Activated T-helper 1 cell treated with anti-CD3 and anti-CD28 coated beads, Interleukin-2, amount 50 U/mL, for 16 hours (primary cell): ENCODE data around the gene DSCAML1.

Source experiments
- DNase-seq, 2 donors: peaks; one replicate each; pipeline ENCODE4 v3.0.0-alpha.2; 2020; ENCODE audit warnings: low read depth in 1 of 2, low spot score in 1 of 2

The DSCAML1 gene

DNA sequence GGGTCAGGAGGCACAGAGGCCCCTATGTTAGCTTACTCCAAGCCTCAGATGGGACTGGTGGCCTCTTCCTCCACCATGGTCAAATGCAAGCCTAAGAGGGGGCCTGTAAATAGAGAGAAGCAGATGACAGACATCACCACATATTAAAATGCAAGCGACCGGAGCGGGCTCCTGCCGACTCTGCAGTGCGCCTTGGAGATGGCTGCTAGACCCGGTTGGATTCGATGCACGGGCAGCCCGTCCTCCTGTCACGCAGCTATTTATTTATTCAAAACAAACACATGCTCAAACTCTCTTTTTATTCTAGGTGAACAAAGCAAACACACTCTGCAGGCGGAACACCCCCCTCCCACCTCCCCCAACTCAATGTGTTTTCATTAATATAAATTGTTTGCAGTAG is 208.0 kb downstream of the DSCAML1 start:
- DNase-seq, result no peak

DNA sequence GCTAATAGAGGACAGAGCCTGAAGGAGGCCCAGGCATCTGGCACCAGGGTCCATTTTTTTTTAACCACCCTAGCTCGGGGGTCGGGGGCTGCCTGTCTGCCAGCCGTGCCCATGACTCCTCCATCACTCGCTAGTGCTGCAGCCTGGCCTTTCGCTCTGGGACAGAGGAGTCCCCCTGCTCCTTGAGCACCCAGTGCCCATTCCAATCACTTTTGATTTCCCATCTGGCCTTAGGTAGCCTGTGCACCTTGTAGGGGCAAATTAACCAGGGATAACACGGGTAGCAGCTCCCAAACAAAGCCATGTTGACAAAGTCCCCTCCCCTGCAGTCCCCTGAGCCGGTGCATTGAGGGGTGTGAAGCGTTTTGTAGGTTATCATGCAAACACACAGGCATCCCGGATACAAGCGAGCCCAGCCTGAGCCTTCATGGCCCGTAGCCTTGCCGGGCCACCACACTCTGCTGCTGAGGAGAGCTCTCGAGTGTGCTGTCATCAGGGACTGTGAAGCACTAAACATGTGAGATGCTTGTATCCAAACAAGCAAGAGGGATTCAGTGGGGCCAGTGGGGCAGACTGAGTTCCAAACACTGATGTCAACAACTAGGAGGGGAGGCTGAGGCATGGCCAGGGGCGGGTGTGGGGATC is 208.7 kb downstream of the DSCAML1 start:
- DNase-seq, result no peak

DNA sequence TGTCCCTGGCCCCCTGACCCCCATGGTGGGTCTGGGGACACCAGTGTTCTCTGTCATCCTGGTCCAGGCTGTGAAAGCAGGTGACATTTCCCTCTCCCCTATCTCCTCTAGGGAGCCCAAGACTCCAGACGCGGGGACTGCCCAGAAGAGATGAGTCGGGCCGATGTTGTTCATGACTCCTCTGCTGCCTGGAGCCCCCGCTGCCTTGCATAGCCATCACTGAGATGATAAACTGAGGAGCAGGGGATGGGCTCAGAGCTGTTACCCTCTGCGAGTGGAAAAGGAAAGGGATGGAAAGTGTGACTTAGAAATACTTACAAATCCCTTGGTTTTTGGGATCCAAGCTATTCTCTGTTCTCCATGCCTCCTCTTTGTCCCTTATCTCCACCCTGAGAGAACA is 209.6 kb downstream of the DSCAML1 start:
- no peak for DNase-seq

DNA sequence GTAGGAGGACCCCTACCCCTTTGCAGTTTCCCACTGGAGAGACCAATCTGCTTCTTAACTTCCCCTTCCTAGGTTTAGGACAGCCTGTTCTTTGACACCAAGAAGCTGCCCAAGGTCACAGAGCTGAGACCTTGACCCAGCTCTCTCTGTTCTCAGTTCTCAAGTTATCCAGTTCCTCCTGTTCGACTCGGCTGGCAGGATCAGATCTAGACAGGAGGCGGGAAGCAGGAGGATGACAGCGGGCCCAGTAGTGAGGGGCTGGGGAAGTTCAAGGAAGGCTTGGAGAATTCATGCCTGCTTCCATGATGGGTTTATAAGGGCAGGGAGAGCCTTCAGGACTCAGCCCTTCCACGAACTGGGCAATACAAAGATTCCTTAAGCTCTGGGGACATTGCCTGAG is 210.6 kb downstream of the DSCAML1 start:
- no peak for DNase-seq

DNA sequence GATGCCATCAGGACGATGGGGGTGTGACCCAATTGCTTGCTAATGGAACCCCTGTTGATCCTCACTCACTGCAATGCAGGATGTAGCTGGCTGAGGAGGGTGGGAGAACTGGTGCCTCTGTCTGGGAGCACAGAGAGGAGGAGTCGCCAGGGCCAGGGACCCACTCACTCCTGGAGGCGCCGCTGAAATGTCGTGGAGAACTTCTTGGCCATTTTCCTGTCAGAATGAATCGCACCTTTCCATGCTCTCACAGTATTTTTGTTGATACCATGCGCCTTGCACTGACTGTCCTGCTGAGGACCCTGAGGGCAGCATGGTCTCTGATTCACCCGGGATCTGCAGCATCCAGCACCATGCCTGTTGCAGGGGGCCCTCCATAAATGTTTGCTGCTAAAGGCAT is 211.4 kb downstream of the DSCAML1 start:
- DNase-seq, result no peak

DNA sequence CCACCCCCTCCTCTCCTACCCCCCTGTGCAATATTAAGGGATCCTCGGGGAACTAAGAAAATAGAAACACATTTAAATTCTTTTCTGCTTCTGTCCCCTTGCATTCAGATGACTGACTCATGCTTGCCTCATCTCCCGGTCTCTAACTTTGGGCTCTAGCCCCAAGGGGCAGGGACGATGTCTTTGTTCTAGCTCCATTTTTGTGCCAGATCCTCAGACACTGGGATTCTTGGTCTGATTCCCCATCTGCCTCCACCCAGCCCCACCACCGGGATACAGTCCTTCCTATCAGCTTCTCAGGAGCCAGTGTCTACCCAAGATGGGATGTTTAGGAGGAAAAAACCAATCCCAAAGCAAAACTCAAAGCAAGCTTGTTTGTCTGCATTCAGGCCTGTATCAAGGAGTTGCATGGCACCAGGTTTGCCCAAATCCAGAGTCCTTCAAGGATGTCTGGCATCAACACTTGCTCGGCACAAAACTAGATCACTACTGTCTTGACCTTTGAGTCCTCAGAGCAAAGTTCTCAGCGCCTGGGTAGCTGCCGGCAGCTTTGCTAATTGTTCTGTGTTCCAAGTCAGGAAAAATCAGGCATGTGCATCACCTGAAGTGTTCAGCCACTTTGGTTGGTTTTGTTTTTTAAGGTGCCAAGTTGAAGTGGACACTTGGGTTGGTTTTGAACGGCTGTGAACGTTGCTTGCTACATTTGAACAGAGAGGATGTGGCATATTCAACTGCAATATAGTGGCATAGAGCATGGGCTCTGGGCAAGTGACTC is 212.8 kb downstream of the DSCAML1 start:
- DNase-seq, result no peak

DNA sequence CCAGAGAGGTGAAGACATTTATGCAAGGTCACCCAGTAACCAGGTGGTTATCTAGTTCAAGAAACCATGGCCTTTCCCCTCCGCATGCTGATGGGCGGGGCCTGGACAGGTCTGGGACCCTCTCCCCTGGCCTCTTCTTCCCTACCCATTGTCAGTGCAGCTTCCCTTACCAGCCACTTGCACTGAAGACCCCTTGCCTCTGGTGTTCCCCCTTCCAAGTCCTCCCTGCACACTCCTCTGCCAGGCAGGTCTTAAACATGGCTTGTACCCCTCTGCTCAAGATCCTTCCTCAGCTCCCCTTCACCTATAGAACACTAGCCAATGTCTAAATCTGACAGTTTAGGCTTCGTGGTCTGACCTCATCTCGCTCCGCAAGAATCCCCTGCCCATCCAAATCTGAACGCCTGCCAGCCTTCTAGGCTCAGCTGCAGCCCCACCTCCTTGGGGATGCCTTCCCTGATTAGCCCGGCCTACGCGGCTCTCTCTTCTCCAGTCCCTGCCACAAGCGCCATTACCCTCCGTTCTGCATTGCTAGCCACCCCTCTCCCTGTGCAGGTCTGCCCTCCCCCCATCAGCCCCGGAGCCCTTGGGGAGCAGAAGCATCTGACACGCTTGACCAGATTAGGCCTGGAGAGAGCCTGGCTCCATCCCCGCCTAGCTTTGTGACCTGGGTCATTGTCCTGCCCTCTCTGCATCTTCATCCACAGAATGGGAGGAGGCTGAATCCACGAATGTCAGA is 213.8 kb downstream of the DSCAML1 start:
- no peak for DNase-seq

DNA sequence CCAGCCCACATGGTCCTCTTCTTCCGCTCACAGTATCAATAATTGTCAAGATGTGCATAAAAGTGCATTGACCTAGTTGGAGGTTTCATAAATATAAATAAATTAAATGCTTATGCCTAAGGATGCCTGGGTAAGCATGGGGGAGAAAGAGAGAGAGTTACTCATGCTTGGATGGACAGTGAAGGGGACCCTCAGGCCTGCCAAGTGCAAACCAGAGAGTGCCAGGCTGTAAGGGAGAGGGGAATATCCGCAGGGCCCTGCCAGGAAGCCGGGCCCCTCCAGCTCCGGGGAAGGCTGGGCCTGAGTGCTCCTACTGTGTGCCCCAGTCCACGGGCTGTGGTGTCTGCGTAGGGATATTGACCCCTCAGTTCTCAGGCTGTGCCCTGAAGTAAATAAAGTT is 214.6 kb downstream of the DSCAML1 start:
- no peak for DNase-seq

DNA sequence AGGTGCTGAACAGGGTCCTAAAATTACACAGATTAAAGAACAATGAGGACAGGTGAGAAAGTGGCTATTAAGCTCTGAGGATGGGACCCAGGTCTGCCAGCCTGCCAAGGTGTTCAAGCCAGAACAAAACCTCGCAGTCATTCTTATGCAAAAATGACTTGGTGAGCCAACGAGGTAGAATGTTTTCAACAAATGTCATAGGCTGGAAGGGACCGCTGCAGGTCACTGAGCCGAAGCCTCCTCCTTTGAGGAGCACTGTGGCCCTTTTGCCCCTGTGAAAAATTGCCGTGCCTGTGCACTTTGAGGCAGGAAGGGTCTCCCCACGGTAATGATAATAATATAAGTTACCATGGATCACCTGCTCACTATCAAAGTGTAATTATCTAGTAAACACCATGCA is 216.2 kb downstream of the DSCAML1 start:
- no peak for DNase-seq

DNA sequence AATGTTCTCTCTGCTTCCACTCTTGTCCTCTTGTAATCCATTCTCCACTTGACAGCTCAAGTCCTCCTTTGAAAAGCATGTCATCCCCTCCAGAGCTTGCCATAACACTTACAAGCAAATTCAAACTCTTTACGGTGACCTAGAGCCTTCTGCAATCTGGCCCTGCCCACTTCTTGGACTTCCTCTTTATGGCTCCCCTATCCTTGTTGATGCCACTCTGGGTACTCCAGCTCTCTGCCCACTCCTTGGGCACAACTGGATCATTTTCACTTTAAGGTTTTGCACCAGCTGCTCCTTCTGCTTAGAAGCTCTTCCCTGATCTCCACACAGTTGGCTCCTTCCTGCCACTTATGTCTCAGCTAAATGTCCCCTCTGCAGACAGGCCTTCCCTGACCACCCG is 217.9 kb downstream of the DSCAML1 start:
- DNase-seq, result no peak

DNA sequence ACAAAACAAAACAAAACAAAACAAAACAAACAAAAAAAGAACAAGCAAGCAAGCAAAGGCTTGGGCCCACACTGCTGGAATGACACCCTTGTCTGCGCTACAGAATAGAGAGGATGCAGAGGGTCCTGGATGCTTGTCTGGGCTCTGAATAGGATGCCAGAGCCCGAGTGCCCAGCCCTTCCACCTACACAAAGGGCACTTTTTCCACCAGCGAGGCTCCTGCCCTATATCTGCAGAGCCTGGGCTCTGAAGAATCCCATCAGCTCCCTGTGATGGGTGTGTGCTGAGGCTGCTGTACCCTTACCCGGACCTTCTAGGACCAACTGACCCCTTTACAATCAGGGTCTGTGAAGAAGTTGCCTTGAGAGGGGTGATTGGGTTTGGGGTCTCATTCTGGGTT is 221.2 kb downstream of the DSCAML1 start:
- DNase-seq, result no peak

DNA sequence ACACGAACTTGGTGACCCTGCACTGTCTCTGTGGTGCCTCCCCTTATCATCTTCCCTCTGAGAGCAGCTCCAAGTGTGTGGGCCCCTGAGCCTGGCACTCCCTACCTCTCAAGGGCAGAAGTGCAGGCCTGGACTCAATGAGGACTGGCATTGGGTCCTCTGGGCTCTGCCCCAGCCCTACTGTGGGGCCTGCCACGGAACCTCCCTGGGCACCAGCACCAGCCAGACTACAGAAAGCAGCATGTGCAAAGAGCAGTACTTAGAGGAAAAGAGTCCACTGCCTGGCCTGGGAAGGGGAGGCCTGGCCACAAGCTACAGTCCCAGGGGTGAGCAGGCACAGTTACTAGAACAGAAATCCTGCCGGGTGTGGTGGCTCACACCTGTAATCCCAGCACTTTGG is 222.5 kb downstream of the DSCAML1 start:
- no peak for DNase-seq

DNA sequence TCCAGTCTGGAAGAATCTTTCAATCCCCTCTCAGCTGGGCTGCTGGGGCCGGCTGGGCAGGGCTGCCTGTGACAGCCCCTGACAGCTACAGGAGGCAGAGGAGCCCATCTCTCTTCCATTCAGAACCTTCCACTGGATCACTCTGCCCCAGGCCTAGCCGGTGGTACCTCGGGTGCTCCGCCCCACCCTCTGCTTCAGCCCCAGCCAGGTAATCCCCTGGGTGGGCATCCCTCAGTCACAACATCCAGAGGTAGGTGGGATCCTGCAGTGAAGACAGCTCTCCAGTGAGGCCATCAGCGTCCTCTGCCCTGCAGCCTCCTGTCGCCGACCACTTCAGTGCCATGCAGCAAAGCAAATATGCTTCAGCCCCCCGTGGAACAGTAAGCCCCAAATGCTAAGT is 223.7 kb downstream of the DSCAML1 start:
- DNase-seq, result no peak

DNA sequence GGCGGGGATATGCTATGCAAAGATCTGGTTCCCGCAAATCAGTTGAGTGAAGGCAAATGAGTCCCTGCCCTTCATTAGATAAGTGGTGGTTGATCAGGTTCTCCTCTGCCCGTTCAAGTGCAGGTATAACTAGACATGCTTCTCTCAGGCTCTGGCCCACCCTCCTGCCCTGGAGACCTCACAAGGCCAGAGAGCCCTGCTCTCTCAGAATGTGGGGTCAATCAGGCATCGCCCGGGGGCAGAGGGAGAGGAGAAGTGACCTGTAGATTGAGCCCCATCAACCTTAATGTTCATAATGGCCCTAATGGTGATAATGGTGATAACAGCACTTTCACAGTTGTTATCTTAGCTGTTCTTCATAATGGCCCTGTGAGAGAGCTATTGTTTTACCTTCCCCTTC is 224.3 kb downstream of the DSCAML1 start:
- no peak for DNase-seq

DNA sequence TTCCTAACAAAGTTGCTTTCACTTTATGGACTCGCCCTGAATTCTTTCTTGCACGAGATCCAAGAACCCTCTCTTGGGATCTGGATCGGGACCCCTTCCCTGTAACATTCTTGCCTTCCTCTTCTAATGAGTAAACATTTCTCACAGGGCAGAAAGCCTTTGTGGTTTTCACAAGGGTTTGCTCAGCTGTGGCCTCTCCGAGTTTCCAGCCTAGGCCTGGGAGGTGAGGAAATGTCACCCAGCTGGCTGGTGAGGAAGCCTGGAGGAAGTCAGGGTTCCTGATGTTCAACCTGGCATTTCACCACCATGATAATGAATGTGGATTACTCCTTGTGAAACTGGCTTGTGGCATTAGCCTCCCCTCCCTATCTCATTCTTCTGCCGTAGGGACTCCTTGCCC is 224.9 kb downstream of the DSCAML1 start:
- DNase-seq, result no peak

DNA sequence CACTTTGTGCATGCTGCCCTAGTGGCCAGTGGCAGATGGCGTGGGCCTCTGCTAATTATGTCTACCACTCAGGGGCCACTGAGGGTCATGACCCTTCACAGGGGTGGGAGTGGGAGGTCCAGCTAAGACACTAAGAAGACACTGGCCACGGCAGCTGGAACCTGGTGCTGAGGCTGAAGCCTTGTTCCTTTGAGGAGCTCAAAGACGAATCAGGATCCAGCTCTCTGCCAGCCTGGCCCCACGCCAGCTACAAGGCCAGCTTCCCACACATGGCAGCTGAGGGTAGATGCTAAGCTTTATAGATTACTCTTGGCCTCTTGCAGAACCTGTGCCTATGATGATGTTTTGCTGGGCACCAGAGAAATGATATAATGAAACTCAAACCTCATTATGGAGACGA is 226.3 kb downstream of the DSCAML1 start:
- no peak for DNase-seq

DNA sequence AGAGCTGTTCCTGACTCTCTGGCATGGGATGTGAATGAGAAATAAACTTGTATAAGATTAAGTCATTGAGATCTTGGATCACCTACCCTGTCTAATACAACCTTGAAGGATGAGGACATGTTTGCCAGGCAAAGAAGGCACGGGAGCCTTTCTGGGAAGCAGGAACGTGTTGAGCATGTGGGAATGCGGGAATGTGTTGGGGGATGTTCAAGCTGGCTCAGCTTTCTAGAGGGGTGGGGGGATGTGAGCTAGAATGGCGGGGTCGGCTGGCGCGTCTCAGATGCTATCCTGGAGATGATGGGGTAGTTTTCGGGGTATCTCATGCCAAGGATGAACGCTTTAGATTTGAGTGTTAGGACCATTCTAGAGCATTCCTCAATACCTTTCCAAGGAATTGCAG is 227.1 kb downstream of the DSCAML1 start:
- DNase-seq, result no peak

DNA sequence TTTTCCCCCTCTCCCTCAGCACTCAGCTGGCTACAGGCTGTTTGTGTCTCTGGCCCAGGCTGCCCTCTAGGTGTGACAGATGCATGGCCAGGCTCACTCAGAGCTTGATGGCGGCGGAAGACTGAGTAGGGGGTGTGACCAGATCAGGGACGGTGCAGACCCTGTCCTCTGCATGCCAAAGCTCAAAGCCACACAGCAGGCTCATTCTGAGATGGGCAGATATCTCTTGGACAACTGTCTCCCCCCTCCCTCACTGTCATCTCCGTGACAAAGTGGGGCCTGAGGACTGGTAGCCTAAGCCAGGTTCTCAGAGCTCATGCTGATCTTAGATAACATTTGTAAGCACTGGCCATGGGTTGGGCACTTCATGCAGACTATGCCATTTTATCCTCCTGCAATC is 231.3 kb downstream of the DSCAML1 start:
- no peak for DNase-seq

DNA sequence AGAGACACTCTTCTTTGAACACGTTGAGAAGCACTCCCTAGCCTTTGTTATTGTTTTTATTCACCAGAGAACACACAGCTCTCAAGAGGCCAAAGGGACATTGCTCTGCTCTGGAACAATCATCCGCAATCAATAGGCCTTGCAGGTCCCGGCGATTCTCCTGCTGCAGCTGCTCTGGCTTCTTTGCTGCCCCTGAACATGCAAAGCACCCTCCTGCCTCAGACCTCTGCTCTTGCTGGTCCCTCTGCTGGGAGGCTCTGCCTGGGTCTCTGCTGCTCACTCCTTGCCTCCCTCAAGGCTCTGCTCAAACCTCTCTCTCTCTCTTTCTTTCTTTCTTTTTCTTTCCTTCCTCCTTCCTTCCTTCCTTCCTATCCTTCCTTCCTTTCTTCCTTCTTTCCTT is 232.7 kb downstream of the DSCAML1 start:
- no peak for DNase-seq

DNA sequence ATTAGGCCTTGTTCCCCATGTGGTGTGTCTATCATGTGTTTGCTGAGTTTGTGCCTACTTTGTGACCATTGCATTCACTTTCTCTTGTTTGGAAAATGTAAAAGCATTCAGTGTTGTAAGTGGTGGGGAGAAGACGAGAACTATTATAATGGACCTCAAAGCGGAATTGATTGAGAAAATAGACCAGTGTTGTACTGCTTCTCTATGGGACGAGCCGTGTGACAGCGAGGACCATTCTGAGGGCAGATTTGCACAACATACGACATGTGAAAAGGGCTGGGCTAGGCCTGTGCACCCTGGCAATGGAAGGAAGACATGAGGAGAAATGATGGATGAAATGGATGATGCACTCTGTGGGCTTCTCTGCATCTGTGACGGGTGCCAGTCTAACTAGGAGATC is 233.5 kb downstream of the DSCAML1 start:
- no peak for DNase-seq

DNA sequence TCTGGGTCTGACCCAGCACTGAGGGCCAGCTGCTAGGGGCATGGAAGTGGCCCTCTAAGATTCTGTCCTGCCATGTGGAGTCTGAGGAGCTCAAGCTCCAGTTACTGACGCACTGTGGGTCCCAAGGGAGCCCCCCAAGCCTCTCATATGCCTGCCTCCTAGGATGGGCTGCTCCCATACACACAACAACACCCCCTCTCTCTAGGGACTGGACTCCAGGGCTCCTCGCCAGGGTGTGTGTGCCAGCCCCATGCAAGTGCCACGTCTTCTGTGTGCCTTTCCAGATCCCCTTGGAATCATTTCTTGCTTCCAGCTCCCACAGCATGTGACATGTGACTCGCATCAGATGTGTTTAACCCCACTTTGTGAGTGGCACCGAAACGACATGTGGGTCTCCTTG is 234.9 kb downstream of the DSCAML1 start:
- no peak for DNase-seq

DNA sequence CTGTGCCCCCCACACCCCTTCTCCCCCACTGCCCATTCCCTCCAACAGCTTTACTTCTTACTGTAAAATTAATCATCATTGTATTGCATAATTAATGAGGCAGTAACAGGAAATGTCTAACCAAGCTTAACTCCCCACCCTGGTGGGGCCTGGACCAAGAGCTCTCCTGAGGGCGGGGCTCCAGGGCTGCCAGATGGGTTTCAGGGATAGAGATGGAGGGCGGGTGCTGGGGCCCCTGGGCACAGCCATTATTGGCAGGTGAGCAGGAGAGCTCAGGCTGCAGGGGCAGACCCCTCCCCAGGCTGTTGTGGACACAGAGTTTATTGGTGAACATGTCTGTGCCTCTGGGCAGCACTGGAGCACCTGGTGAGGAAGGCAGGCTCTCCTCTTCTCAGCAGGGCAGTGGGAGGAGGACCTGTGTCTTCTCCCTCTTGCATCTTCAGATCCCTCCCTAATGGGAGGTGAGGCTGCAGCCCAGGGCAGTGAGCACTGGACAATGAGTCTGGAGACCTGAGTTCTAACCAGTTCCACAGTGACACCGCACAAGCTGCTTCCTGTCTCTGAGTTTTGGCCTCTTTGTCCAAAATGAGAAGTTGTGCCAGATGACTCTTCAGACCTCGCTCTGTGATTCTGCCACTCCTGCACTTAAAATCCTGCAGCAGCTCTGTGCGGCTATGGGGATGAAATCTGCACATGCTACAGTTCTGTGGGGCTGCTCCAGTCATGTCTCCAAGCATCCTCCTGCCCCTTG is 236.1 kb downstream of the DSCAML1 start:
- no peak for DNase-seq
